A673 (cell line): ENCODE measurements around the gene NLRP1.

Experiments
- CTCF ChIP-seq: fragments of 300-800, 200-600 bp; sonication (generic); conservative IDR thresholded peaks from 2 replicates; pipeline ENCODE4 v1.5.1; 2017; ENCODE audit warnings: low read depth, mild to moderate bottlenecking, antibody characterized with exemption, low read length, moderate library complexity, mixed read lengths
- EZH2 ChIP-seq: fragments of 200-600 bp; sonication (generic); IDR thresholded peaks from 2 replicates; pipeline ENCODE4 v1.6.1; 2017; ENCODE audit warnings: borderline replicate concordance, low read depth, mild to moderate bottlenecking, mixed read lengths, antibody characterized with exemption, low read length; ENCODE audit not compliant: poor library complexity, severe bottlenecking

GRCh38 chr17:5535436-5535835 is 48.9 kb downstream of the NLRP1 start:
- TF ChIP-seq CTCF (no peak), EZH2 (no peak)
